GM19397 (cell line): ENCODE measurements around the gene ARHGEF19.
"Not testable (repeated sequence)": the region's sequence is repeated elsewhere in the genome, so short reads cannot be mapped to it uniquely, and the experiment has no call there.

Experiments used
- ATAC-seq: cut with Tn5 transposase; IDR thresholded peaks from one replicate; pipeline ENCODE4 v1.9.1; 2021; ENCODE audit warnings: mild to moderate bottlenecking, moderate library complexity; ENCODE audit not compliant: unreplicated experiment

ARHGEF19 gene

DNA sequence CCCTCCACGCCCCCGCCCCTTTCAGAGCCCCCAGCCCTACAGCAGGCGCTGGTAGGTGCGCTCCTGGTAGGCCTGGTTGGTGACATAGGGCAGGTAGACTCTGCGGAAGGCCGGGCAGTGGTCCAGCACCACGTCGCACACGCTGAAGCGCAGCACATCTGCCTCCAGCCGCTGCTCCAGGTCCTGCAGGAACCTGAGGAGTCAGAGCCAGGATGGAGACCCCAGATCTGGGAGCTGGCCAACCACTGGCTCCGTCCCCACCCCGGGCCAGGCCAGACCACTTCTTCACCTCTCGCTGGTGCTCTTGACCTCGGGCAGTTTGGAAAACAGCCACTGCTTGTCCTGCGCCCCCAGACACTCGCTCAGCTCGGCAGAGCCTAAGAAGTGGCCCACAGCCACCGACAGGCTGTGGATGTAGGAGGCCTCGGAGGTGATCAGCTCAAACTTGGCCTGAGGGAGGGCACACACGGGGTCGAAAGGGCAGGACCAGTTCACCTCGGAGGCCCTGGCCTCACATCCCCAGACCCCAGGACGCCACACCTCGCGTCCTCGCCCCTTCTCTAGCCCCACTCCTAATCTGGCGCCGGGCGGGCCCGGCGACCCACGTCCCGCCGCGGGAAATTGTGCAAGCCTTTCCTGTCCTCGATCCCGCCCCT, 6.4 kb downstream of the ARHGEF19 start:
- peak; percentile 7 for ATAC-seq

DNA sequence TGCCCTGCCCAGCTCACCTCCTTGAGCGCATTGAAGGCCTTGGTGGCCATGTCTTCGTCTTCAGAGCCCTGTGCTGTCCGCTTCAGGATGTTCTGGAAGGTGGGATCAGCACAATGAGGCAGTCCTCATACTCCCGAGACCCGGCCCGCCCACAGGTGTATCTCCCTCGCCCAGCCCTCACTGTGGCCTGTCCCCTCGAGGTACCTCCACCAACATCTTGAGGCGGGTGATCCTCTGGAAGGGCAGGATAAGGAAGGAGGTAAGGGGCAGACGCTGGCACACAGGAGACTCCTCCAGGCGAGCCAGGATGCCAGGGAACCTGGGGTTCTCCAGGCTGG, 7.1 kb downstream of the ARHGEF19 start:
- ATAC-seq: no peak

DNA sequence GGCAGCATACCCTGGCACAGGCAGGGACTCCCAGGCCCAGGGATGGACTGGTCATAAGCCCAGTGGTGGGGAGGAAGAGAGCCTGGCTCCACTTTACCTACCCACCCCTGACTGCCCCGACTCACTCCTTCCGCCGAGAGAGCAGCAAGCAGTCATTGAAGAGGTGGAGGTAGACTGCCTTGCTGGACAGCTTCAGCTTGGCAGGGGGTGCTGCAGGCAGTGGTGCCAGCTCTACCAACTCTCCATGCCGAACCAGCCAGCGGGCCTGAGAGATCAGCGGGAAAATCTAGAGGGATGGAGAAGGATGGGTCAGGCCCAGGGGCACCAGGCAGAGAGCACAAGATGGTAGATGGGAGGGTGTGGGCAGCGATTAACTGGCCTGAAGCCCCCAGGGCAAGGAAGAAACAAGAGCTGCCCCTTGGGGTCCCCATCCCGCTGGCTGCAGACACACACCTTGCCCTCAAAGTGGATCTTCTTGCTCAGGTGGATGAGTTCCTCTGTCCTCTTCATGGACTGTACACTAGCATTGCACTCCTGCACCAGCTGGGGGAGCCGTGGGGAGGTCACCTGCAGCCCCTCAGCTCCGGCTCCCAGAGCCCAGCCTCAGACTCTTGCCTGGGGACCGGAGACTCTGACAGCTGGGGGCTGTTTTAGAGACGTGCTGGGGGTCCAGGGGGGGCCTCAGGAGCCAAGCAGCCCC, 7.7 kb downstream of the ARHGEF19 start:
- no peak for ATAC-seq

DNA sequence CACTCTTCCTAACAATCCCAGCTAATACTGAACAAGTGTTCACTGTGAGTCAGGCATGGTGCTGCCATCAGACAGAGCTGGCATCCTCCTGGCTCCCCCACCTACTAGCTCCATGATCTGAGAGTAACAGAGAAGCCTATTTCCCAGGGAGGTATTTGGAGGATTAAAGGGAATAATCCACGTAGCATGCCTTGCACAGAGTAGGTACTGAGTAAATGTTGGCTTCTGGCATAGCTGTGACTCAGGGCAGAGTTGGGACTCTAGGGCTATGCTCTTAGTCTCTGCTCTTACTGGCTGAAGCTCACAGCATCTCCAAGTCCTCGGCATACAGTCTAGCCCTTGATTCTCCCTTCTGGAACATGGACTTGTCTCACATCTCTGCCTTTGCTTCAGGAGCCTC, 8.2 kb downstream of the ARHGEF19 start:
- no peak for ATAC-seq

DNA sequence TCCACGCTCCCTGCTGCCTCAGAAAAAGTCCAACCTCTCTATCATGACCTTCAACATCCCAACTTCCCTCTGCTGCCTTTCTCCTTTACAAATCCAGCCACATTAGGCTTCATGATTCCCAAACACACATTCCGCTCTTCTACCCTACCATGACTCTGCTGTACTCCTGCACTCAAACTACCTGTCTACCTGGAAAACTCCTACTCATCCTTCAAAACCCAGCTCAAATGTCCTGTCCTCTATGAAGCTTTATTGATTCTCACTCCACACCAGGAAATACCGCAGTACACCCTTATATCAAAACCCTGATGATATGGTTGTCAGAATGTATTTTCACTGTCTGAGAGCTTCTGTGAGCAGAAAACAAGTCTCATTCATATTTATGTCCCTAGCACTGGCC, 8.9 kb downstream of the ARHGEF19 start:
- ATAC-seq: no peak

DNA sequence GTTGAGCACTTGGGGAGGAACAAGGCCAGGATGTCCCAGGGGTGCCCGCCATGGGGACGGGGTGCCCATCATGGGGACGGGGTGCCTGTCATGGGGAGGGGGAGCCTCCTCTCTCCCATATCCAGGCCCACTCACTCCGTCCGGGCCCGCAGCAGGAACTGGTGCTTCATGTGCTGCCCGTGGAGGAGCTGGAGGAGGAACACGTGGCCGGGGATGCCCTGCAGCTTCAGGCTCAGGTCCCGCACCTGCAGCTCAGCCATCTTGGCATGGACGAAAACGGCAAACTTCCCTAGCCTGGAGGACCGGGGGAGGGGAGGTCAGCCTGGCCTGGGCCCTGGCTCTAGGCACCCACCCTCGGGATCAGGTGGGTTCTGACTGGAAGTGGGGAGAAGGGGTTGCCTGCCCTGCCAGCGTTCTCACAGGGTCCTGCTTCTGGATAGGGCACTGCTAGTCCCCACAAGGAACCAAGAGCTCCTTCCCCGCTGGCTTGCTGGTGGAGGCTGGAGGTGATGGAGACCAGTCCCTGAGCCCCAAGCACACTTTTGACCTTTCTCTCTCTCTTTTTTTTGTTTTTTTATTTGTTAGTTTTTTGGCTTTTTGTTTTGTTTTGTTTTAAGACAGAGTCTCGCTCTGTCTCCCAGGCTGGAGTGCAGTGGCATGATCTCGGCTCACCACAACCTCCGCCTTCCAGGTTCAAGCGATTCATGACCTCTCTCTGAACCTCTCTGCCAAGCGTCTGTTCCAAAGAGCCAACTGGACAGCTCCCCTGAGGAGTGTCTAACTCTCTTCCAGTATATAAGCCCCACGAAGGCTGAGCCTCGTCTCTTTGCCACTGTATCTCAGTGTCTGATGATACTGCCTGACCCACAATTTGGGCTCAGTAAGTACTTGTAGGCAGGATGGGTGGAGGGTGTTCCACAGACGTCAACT, 9.9 kb downstream of the ARHGEF19 start:
- ATAC-seq: no peak

DNA sequence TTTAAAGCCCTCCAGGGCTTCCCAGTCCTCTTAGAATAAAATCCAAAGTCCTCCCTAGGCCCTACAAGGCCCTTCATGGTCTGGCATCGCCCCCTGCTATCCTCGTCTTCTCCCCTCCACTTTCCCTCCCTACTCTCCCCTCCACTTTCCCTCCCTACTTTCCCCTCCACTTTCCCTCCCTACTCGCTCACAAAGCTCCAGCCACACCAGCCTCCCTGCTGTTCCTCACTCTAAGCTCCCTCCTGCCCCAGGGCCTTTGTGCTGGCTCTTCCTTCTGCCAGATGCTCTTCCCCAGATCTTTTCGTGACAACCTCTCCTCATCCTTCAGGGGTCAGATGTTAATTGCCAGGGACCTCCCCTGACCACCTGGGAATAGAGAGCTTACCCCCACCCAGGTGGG, 12.8 kb downstream of the ARHGEF19 start:
- no peak for ATAC-seq

DNA sequence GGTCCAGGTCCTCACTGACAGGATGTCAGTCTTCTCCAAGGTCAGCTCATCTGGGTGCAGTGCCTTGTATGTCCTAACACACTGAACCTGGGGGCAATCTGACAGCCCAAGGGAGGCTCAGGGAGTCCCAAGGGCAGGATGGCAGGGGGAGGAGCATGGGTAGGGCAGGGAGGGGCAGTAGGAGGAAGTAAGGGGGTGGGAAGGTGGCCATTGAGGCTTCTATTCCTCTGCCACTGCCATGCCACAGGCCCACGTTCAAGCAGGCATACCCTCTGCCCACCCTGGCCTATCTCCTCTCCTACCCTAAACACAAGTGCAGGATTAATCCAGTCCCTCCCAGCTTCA, 13.3 kb downstream of the ARHGEF19 start:
- ATAC-seq: no peak

DNA sequence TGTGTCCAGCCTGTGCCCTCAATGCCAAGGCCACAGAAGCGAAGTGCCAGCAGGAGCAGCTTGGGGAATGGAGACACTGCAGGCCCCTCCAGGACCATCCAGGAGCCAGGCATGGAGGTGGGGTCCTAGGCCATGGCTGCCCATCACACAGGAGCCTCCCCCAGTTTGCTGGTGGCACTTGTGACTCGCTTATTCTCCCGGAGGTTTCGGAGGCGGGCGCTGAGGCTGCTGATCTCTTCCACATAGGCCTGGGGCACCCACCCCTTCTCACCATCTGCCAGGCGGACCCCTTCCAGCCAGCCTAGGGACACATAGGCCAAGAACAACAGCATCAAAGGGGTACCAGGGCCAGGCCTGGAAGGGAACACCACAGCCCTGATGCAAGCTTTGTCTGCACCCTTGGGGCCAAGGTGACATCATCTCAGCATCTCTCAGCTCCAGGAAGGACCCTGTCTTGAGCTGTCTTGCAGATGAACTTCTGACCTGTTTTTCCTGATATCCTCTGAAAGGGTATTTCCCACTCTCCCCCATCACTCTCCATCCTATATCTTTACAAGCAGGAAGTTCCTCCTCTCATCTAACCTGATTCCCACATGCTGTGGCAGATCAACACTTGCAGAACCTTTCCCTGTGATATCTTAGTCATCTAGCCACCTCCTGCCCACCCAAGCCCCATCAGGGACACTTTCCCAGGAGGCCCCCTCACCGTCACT, 13.9 kb downstream of the ARHGEF19 start:
- no peak for ATAC-seq

DNA sequence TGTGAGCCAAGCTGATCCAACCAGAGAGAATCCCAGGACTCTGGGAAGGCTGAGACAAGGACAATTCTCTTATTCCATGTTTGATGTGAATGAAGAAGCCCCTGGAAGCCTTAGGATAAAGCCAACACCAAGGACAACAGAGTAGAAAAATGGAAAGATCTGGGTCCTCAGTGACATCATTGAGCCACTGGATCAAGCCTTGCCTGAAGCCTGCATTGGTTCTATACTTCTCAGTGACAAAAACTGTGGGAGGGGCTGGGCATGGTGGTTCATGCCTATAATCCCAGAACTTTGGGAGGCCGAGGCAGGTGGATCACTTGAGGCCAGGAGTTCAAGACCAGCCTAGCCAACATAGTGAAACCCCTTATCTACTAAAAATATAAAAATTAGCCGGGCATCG, 15.6 kb downstream of the ARHGEF19 start:
- no peak for ATAC-seq

DNA sequence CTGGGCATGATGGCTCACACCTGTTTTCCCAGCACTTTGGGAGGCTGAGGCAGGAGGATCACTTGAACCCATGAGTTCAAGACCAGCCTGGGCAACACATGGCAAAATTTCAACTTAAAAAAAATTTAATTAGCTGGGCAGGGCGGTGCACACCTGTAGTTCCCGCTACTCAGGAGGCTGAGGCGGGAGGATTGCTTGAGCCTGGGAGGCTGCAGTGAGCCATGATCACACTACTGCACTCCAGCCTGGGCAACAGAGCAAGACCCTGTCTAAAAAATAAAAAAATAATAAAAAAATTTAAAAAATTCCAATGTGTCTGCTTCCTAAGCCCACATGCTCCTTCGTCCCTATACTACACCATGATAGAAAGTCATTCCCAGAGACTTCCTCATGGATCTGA, 16.3 kb downstream of the ARHGEF19 start:
- ATAC-seq: not testable (repeated sequence)

DNA sequence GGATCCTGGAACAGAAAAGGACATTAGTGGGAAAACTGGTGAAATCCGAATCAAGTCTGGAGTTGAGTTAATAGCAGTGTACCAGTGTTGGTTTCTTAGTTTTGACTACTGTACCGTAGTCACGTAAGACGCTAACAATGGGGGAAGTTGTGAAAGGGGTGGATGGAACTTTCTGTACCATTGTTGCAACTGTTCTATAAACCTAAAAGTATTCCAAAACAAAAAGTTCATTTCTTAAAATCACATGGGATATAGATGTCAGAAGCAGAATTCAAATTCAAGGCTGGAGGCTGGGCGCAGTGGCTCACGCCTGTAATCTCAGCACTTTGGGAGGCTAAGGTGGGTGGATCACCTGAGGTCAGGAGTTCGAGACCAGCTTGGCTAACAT, 16.9 kb downstream of the ARHGEF19 start:
- no peak for ATAC-seq

DNA sequence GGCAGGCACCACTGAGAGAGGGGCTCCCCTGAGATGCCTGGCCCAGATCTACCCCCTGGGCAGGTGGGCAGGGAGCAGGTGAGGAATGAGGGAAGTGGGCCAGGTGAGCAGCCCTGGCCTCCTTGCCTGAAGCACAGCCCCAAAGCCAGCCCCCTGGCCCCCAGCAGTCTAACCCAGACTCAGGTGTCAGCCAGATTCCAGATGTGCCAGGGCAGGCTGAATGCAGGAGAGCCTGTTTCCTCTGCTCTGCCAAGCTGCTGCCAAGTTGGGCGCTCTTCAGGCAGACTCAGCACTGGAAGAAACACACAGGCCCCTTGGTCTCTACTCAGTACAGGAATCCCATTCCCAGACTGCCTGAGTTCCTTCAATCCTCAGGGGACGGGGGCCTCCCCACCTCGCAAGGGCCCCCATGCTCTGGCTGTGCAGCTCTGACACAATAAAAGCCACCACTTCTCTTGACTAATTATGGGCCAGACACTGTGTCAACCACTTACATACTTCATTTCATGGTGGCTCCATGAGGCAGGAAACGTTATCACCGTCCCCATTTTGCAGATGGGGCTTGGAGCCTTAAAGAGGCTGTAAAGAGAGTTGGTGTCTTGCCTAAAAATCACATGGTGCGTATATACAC, 20.4 kb downstream of the ARHGEF19 start:
- ATAC-seq: no peak

DNA sequence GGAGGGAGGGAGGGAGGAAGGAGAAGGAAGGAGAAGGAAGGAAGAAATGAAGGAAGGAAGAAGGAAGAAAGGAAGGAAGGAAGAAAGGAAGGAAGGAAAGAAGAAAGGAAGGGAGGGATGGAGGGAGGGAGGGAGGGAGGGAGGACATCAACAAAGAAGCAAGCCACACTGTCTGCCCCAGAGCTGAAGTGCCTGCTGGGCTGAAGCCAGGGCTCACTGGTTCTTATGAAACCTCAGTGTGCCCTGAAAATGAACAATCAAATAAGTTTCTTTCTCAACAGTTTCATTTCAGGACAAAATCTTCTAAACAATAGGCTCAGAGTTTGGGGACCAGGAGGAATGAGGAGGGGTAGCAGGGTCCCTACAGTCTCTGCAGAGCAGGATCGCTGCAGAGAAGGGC, 21.1 kb downstream of the ARHGEF19 start:
- no peak for ATAC-seq

DNA sequence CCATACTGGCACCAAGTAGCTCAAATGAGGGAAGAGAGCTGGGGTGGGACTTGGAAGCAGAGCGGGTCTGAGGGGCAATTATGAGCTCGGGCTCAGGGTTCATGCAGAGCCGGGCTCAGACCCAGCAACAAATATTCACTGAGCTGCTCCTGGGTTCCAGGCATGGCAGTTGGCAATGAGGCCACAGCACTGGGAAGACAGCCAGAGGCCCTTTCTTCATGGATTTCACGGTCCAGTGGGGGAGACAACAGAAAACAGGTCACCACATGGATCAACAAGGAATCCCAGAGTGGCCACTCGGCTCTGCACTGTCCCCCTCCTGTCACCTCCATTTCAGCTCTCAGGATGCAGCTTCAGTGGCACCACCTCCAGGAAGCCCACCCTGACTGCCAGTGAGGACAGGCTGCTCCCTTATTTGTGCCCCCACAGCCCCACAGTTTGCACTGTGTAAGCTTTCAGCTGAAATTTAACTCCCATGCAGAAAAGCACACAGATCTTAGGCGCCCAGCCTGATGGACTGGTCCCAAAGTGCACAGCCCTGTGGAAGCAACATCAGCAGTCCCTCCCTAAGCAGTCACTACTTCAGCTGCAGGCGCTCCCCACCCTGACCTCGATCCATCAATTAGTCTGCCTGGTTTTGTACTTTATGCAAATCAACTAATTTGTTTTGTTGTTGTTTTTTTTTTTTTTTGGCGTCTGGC, 22.4 kb downstream of the ARHGEF19 start:
- ATAC-seq: no peak

DNA sequence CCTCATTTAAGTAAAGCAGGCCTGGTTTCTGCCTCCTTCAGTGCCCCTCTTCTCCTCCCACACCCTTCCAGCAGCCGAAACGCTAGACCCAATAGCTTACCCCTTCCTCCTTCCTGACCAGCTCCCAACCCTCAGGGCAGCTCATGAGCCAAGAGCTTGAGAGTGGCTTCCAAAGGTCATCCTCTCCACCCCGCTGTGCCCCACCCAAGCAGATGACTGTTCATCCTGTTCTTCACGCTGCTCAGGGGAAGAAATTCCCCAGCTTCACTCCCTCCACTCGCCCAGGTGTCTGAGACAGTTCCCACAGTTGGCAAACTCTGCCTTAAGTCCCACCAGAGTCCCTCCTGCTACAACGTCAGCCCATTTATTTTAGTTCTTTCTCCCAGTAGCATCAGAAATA, 23.4 kb downstream of the ARHGEF19 start:
- ATAC-seq: no peak

DNA sequence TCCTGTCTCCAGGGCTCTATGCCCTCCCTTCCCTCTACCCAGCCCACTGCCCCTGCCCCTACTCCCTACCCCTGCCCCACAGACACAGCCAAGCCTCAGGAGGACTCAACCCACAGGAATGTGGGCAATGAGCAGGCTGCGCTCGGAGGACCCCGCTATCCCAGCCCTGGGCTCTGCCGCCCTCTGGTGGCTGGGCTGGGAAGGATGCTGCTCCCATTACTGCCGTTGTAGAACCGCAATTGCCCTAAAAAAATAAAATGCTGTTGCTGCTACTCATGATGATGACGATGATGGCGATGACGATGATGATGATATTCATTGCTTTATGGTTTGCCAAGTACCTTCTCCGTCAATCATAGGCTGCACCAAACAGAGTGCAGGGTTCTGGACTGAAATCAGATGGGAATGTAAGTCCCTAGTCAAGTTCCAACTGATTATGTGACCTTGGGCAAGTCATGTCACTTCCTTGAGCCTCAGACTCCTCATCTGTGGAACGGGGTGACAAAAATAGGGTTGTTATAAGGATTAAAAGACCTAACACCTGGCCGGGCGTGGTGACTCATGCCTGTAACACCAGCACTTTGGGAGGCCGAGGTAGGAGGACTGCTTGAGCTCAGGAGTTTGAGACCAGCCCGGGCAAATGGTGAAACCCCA, 24.6 kb downstream of the ARHGEF19 start:
- no peak for ATAC-seq

DNA sequence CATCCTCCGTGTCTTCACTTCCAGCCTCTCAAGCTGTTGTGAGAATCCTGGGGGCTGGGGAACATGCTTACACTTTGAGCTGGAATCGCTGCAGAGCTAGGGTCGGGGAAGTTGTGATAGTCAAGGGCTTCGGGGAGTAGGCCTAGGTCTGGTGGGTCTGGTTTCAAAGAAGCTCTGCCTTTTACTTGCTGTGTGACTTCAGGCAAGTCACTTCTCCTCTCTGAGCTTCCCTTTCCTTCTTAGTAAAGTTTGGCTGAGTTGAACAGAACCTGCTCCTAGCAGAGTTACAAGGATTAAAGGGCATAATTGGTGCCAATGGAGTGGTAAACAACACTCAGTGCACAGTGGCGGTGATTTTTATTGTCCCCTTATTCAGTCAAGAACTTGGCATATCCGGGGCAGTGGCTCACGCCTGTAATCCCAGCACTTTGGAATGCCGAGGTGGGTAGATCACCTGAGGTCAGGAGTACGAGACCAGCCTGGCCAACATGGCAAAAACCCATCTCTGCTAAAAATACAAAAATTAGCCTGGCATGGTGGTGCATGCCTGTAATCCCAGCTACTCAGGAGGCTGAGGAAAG, 25.7 kb downstream of the ARHGEF19 start:
- no peak for ATAC-seq

DNA sequence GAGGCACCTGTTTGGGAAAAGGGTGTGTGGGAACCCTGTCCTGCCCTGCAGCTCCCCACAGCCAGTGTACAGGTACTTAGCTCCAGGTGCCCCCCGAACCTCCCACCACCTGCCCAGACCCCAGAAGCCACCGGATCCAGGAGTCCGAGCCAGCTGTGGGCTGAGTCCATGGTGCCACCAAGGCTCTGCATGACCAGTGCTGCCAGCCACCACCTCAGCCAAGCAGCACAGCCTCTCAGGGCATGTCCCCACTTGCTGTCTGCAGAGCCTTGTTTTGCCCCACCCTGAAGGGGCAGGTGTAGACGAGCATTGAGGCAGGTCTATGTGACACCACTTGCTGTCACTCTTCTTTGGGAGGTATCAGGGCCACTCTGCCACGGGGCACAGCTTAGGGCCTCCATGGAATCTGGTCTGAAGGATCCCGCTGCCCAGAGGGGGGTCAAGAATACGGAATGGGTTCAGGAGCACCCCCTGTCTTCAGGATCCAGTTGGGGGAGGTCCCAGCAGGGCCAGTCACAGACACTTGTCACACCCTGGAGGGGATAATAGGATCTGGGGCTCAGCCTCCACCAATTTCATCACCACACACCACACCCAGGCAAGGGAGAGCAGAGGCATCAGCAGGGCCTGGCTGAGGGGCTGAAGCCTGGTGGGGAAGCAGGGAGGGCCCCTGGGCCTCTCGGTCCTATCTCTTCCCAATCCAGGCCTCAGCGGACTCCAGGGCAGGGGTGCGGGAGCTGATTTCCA, 27.7 kb downstream of the ARHGEF19 start:
- ATAC-seq: no peak
